GM21576 (cell line): Measurements from ENCODE around the gene H2AZ2.

ENCODE experiments used
- ATAC-seq: cut with Tn5 transposase; IDR thresholded peaks from one replicate; pipeline ENCODE4 v1.9.1; 2021; ENCODE audit warnings: mild to moderate bottlenecking, moderate library complexity; ENCODE audit not compliant: unreplicated experiment

H2AZ2 gene

GRCh38 chr7:44847920-44848634, at the start of gene H2AZ2:
Gene H2AZ2, minus strand, starts transcription at chr7:44848087. Its CDS starts 116 bp downstream, at chr7:44847971.
- ATAC-seq, result peak; percentile 85

GRCh38 chr7:44897309-44897708, 49.4 kb upstream of the H2AZ2 start:
- no peak for ATAC-seq

GRCh38 chr7:44894888-44895580, 47.1 kb upstream of the H2AZ2 start:
- ATAC-seq, result no peak

- no peak for ATAC-seq
These were observed 45.9 kb upstream of the H2AZ2 start for GRCh38 chr7:44893710-44894234.

- ATAC-seq, result no peak
These were observed 43.9 kb upstream of the H2AZ2 start for GRCh38 chr7:44891791-44892190.

GRCh38 chr7:44891372-44891771, 43.5 kb upstream of the H2AZ2 start:
- no peak for ATAC-seq

- ATAC-seq, result no peak
These were observed 41.3 kb upstream of the H2AZ2 start for GRCh38 chr7:44889086-44889781.

GRCh38 chr7:44887293-44887692, 39.4 kb upstream of the H2AZ2 start:
- ATAC-seq, result no peak

- peak; percentile 84 for ATAC-seq
These were observed 37.8 kb upstream of the H2AZ2 start, which contains the start of gene PURB for GRCh38 chr7:44885394-44886317. Gene PURB, minus strand, starts transcription at chr7:44885530. Its CDS starts 182 bp downstream, at chr7:44885348.

- peak; percentile 28 for ATAC-seq
These were observed 36.9 kb upstream of the H2AZ2 start for GRCh38 chr7:44884621-44885393.

GRCh38 chr7:44883961-44884620, 36.2 kb upstream of the H2AZ2 start:
- ATAC-seq, result no peak

- no peak for ATAC-seq
These were observed 35.0 kb upstream of the H2AZ2 start for GRCh38 chr7:44882899-44883298.

- ATAC-seq, result no peak
These were observed 33.7 kb upstream of the H2AZ2 start for GRCh38 chr7:44881610-44882009.

- ATAC-seq, result no peak
These were observed 33.2 kb upstream of the H2AZ2 start for GRCh38 chr7:44881066-44881600.

GRCh38 chr7:44880317-44881018, 32.6 kb upstream of the H2AZ2 start:
- ATAC-seq, result no peak

- ATAC-seq, result no peak
These were observed 28.5 kb upstream of the H2AZ2 start for GRCh38 chr7:44876393-44876792.

GRCh38 chr7:44875241-44875640, 27.4 kb upstream of the H2AZ2 start:
- no peak for ATAC-seq

GRCh38 chr7:44872787-44873186, 24.9 kb upstream of the H2AZ2 start:
- no peak for ATAC-seq
